ENCODE measurements around the gene TBR1.

TBR1 gene

GRCh38 chr2:161415987-161416707 lies at the start of gene TBR1:
Gene TBR1, plus strand, starts transcription at chr2:161416297. Its CDS starts 114 bp downstream, at chr2:161416411.
- no peak within 1 kb of the TSS for H3K4me3 ChIP-seq (ENCODE audit: low read depth, low read length)

- H3K4me3 ChIP-seq (ENCODE audit: low read depth, low read length), result no peak overlapping the region
Observed at GRCh38 chr2:161367675-161368074, 48.4 kb upstream of the TBR1 start.

GRCh38 chr2:161369311-161369710 lies 46.8 kb upstream of the TBR1 start:
- H3K4me3 ChIP-seq (ENCODE audit: low read depth, low read length), result no peak overlapping the region

- H3K4me3 ChIP-seq (ENCODE audit: low read depth, low read length), result no peak overlapping the region
Observed at GRCh38 chr2:161370981-161371380, 45.1 kb upstream of the TBR1 start.

- no peak overlapping the region for H3K4me3 ChIP-seq (ENCODE audit: low read depth, low read length)
Observed at GRCh38 chr2:161371869-161372268, 44.2 kb upstream of the TBR1 start.

GRCh38 chr2:161373942-161374341 lies 42.2 kb upstream of the TBR1 start:
- H3K4me3 ChIP-seq (ENCODE audit: low read depth, low read length), result no peak overlapping the region

- H3K4me3 ChIP-seq (ENCODE audit: low read depth, low read length), result no peak overlapping the region
Observed at GRCh38 chr2:161374446-161374845, 41.7 kb upstream of the TBR1 start.

GRCh38 chr2:161379740-161380139 lies 36.4 kb upstream of the TBR1 start:
- H3K4me3 ChIP-seq (ENCODE audit: low read depth, low read length), result no peak overlapping the region

- no peak overlapping the region for H3K4me3 ChIP-seq (ENCODE audit: low read depth, low read length)
Observed at GRCh38 chr2:161381546-161381945, 34.6 kb upstream of the TBR1 start.

GRCh38 chr2:161382747-161383146 lies 33.4 kb upstream of the TBR1 start:
- no peak overlapping the region for H3K4me3 ChIP-seq (ENCODE audit: low read depth, low read length)

- H3K4me3 ChIP-seq (ENCODE audit: low read depth, low read length), result no peak overlapping the region
Observed at GRCh38 chr2:161384864-161385263, 31.2 kb upstream of the TBR1 start.

GRCh38 chr2:161386228-161386824 lies 29.8 kb upstream of the TBR1 start:
- H3K4me3 ChIP-seq (ENCODE audit: low read depth, low read length), result no peak overlapping the region

- H3K4me3 ChIP-seq (ENCODE audit: low read depth, low read length), result no peak overlapping the region
Observed at GRCh38 chr2:161388146-161388779, 27.8 kb upstream of the TBR1 start.

GRCh38 chr2:161391737-161392506 lies 24.2 kb upstream of the TBR1 start:
- no peak overlapping the region for H3K4me3 ChIP-seq (ENCODE audit: low read depth, low read length)

- no peak overlapping the region for H3K4me3 ChIP-seq (ENCODE audit: low read depth, low read length)
Observed at GRCh38 chr2:161400076-161400475, 16.0 kb upstream of the TBR1 start.

- H3K4me3 ChIP-seq (ENCODE audit: low read depth, low read length), result no peak overlapping the region
Observed at GRCh38 chr2:161402297-161402696, 13.8 kb upstream of the TBR1 start.

GRCh38 chr2:161406316-161406715 lies 9.8 kb upstream of the TBR1 start:
- H3K4me3 ChIP-seq (ENCODE audit: low read depth, low read length), result no peak overlapping the region

- no peak overlapping the region for H3K4me3 ChIP-seq (ENCODE audit: low read depth, low read length)
Observed at GRCh38 chr2:161407597-161407996, 8.5 kb upstream of the TBR1 start.

GRCh38 chr2:161409308-161409907 lies 6.7 kb upstream of the TBR1 start:
- no peak overlapping the region for H3K4me3 ChIP-seq (ENCODE audit: low read depth, low read length)

GRCh38 chr2:161412346-161412745 lies 3.8 kb upstream of the TBR1 start:
- H3K4me3 ChIP-seq (ENCODE audit: low read depth, low read length), result no peak overlapping the region
